IMR-90 (cell line): ENCODE data around the gene VAMP4. TPM values are rescaled to one million over a fixed set of nuclear protein-coding genes. Genes with fewer than 3 reads are reported as not detected.

Source experiments
- ATAC-seq: fragments of 200-7000 bp; cut with Tn5 transposase; 2 replicates; pipeline ENCODE4 v1.9.1; 2020; ENCODE audit warnings: low read depth, mild to moderate bottlenecking, moderate library complexity
- BruUV-seq: library from RNA; stranded (reverse); fragments of 400-500 nt; replicated peaks from 2 replicates; lab custom pipeline; 2021; lab: Mats Ljungman, UMichigan
- CTCF ChIA-PET: fragments of 300-600 bp; formaldehyde crosslinking; extraction: SDS; loops from one replicate; lab custom pipeline; 2021; ENCODE audit warnings: antibody characterized with exemption; lab: Yijun Ruan, JAX
- POLR2A ChIA-PET: fragments of 300-600 bp; sonication (Branson Sonifier 250); formaldehyde crosslinking; loops from one replicate; lab custom pipeline; 2022; ENCODE audit warnings: antibody characterized with exemption; ENCODE audit not compliant: unreplicated experiment; lab: Charles Lee
- DNase-seq: peaks from one replicate; pipeline ENCODE4 v3.0.0; 2013
- H2AFZ ChIP-seq: replicated peaks from 2 replicates; pipeline ENCODE3; 2013; ENCODE audit warnings: low read length, mild to moderate bottlenecking; ENCODE audit not compliant: poor library complexity
- H2AK5ac ChIP-seq: 2 replicates; pipeline ENCODE4 v1.6.1; 2013; ENCODE audit warnings: low read depth, low read length, inconsistent platforms
- H2AK9ac ChIP-seq: replicated peaks from 2 replicates; pipeline ENCODE3; 2013; ENCODE audit warnings: mild to moderate bottlenecking, low read depth, low read length, moderate library complexity; ENCODE audit not compliant: poor library complexity
- H2BK120ac ChIP-seq: 2 replicates; pipeline ENCODE4 v1.6.1; 2013; ENCODE audit warnings: low read depth, low read length, inconsistent platforms
- H2BK15ac ChIP-seq: 3 replicates; pipeline ENCODE4 v1.6.1; 2013; ENCODE audit warnings: low read depth, low read length, inconsistent platforms
- H2BK20ac ChIP-seq: 2 replicates; pipeline ENCODE4 v1.6.1; 2013; ENCODE audit warnings: low read depth, mild to moderate bottlenecking, inconsistent platforms, low read length, moderate library complexity
- H2BK5ac ChIP-seq: 2 replicates; pipeline ENCODE4 v1.6.1; 2013; ENCODE audit warnings: mild to moderate bottlenecking, low read depth, low read length, inconsistent platforms; ENCODE audit not compliant: poor library complexity, severe bottlenecking
- H3K14ac ChIP-seq: replicated peaks from 2 replicates; pipeline ENCODE4 v1.6.1; 2013; ENCODE audit warnings: low read depth, low read length, inconsistent platforms
- H3K18ac ChIP-seq: 2 replicates; pipeline ENCODE4 v1.6.1; 2013; ENCODE audit warnings: low read depth, low read length, control low read depth
- H3K23ac ChIP-seq: 2 replicates; pipeline ENCODE4 v1.6.1; 2013; ENCODE audit warnings: low read depth, low read length, inconsistent platforms
- H3K27ac ChIP-seq: 2 replicates; pipeline ENCODE4 v1.5.1; 2013; ENCODE audit warnings: mild to moderate bottlenecking, control low read depth, low read length; ENCODE audit not compliant: insufficient read depth
- H3K27me3 ChIP-seq: 2 replicates; pipeline ENCODE4 v1.6.1; 2013; ENCODE audit warnings: low read length; ENCODE audit not compliant: control insufficient read depth, insufficient read depth
- H3K36me3 ChIP-seq: 2 replicates; pipeline ENCODE4 v1.6.1; 2013; ENCODE audit warnings: low read length, mixed read lengths; ENCODE audit not compliant: control insufficient read depth, insufficient read depth
- H3K4ac ChIP-seq: 2 replicates; pipeline ENCODE4 v1.6.1; 2013; ENCODE audit warnings: low read depth, low read length, inconsistent platforms
- H3K4me1 ChIP-seq: 2 replicates; pipeline ENCODE4 v1.6.1; 2013; ENCODE audit warnings: low read length, mixed read lengths; ENCODE audit not compliant: control insufficient read depth, insufficient read depth
- H3K4me2 ChIP-seq: 2 replicates; pipeline ENCODE4 v1.6.1; 2013; ENCODE audit warnings: low read depth, mild to moderate bottlenecking, control low read depth, low read length, moderate library complexity
- H3K4me3 ChIP-seq: 2 replicates; pipeline ENCODE4 v1.5.1; 2013; ENCODE audit warnings: low read depth, mild to moderate bottlenecking, control low read depth, low read length, moderate library complexity; ENCODE audit not compliant: insufficient read depth
- H3K56ac ChIP-seq: 2 replicates; pipeline ENCODE4 v1.6.1; 2013; ENCODE audit warnings: low read length, inconsistent platforms; ENCODE audit not compliant: insufficient read depth; ENCODE audit errors: extremely low read depth
- H3K79me1 ChIP-seq, 2 experiments: 2 replicates each; pipeline ENCODE4 v1.6.1; 2013; ENCODE audit warnings: low read length in 2 of 2, inconsistent platforms in 1 of 2, low read depth in 1 of 2
- H3K9ac ChIP-seq: 2 replicates; pipeline ENCODE4 v1.6.1; 2013; ENCODE audit warnings: low read depth, low read length, control low read depth
- H3K9me1 ChIP-seq: 2 replicates; pipeline ENCODE4 v1.6.1; 2013; ENCODE audit warnings: low read length, inconsistent platforms; ENCODE audit not compliant: insufficient read depth
- H3K9me3 ChIP-seq: 2 replicates; pipeline ENCODE4 v1.6.1; 2013; ENCODE audit warnings: low read length; ENCODE audit not compliant: control insufficient read depth, insufficient read depth
- H4K20me1 ChIP-seq: 2 replicates; pipeline ENCODE4 v1.6.1; 2013; ENCODE audit warnings: low read length, inconsistent platforms; ENCODE audit not compliant: insufficient read depth
- H4K5ac ChIP-seq: 2 replicates; pipeline ENCODE4 v1.6.1; 2013; ENCODE audit warnings: mild to moderate bottlenecking, low read depth, low read length, control low read depth
- H4K8ac ChIP-seq, 2 experiments: 2 replicates each; pipeline ENCODE4 v1.6.1; 2013; ENCODE audit warnings: low read depth in 2 of 2, low read length in 2 of 2, control low read depth in 1 of 2, inconsistent platforms in 1 of 2
- H4K91ac ChIP-seq: 2 replicates; pipeline ENCODE4 v1.6.1; 2013; ENCODE audit warnings: low read depth, low read length, inconsistent platforms; ENCODE audit not compliant: insufficient read depth
- BHLHE40 ChIP-seq: fragments of 150-350 bp; IDR thresholded peaks from 2 replicates; pipeline ENCODE4 v1.6.1; 2016; ENCODE audit warnings: mild to moderate bottlenecking, low read depth, low read length
- CEBPB ChIP-seq: IDR thresholded peaks from 2 replicates; pipeline ENCODE4 v1.6.1; 2012; ENCODE audit warnings: low read depth, low read length, improper control_type of control experiment
- MAFK ChIP-seq: IDR thresholded peaks from 2 replicates; pipeline ENCODE4 v1.6.1; 2012; ENCODE audit warnings: low read depth, low read length, improper control_type of control experiment
- MAZ ChIP-seq: IDR thresholded peaks from 2 replicates; pipeline ENCODE4 v1.6.1; 2012; ENCODE audit warnings: low read depth, mild to moderate bottlenecking, low read length, improper control_type of control experiment, moderate library complexity, borderline replicate concordance
- MXI1 ChIP-seq: IDR thresholded peaks from 2 replicates; pipeline ENCODE4 v1.6.1; 2012; ENCODE audit warnings: low read depth, mild to moderate bottlenecking, low read length, moderate library complexity, borderline replicate concordance
- POLR2A ChIP-seq: IDR thresholded peaks from 2 replicates; pipeline ENCODE4 v1.6.1; 2012; ENCODE audit warnings: mild to moderate bottlenecking, low read depth, low read length
- RFX5 ChIP-seq: IDR thresholded peaks from 2 replicates; pipeline ENCODE4 v1.8.0; 2012; ENCODE audit warnings: low read depth, mild to moderate bottlenecking, low read length, moderate library complexity
- WGBS, 2 experiments: methylation state at CpG; one replicate each; pipeline versions ENCODE4 v1.1.5 to v1.1.7; 2013; ENCODE audit warnings: missing lambda C conversion rate in 2 of 2; ENCODE audit not compliant: insufficient read length in 1 of 2; ENCODE audit errors: extremely low coverage in 2 of 2; 5-methylcytosine and 5-hydroxymethylcytosine counted together
- dilution Hi-C: fragments of 300-500 bp; cut with HindIII; formaldehyde crosslinking; loops from one replicate; pipeline ENCODE4 v1.14.3; 2018; ENCODE audit warnings: low sequenced_read_pairs; ENCODE audit not compliant: unreplicated experiment
- in situ Hi-C: fragments of 300-500 bp; cut with MboI; formaldehyde crosslinking; loops from 3 replicates; pipeline ENCODE4 v1.14.3; 2019; ENCODE audit warnings: low sequenced_read_pairs, inconsistent platforms, mixed read lengths
- intact Hi-C: fragments of 100-400 bp; cut with micrococcal nuclease; formaldehyde crosslinking; loops from 2 replicates; pipeline ENCODE4 v1.10.0; 2022
- polyA plus RNA-seq, 3 experiments: library from polyadenylated mRNA; depleted of rRNA; stranded (reverse); fragments of >200 nt; gene quantifications; 2 replicates each; pipeline ENCODE4 v1.2.3, GENCODE V29; 2012; ENCODE audit warnings: low replicate concordance in 1 of 3
- total RNA-seq: library from RNA; depleted of rRNA; stranded (reverse); fragments of >200 nt; gene quantifications from 2 replicates; pipeline ENCODE4 v1.2.3, GENCODE V29; 2012
- TF ChIP-seq, protein P1 (sequence below): conservative IDR thresholded peaks from 2 replicates; pipeline ENCODE4 v1.5.1; 2012; ENCODE audit warnings: mild to moderate bottlenecking, low read depth, low read length, improper control_type of control experiment

Gene VAMP4
- total and polyA plus RNA-seq, 2 of the 4 experiments (the other 2 are of a cell fraction) = 3.4 to 5.4 TPM

DNA sequence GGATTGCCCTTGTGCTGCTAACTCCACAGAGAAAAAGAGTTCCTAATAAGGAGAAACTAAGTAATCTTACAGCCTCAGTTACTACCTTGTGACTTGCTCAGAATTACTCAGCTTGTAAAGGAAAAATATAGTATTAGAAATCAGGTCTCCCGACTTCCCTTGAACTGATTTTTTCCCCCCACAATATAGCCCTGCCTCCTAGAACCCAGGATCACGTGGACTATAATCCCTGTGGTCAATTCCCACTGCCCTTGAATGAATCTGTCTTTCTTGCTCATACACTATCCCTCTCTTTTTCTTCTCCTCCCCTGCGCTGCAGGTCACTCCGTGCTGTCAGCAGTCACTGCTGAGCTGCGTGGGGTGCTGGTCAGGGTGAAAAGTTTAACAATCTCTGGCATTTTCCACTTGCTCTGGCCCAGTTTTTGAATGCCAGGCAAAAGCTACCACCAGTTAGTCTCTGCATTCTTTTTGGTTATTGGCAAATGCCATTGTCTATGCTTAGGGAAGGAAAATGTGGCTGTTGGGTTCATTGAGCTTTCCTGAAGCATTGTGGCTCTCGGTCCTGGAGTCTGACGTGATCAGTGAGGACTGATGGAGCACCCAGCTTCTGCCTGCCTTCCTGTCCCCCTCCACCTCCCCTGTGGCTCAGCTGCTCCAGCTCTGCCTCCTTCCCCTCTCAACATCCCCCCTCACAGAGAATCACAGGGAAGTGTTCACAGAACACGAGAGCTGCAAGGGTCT, 87.5 kb downstream of the VAMP4 start:
- in situ Hi-C loops = no loop called here
- 0 out of 2 replicates have a peak overlapping the region, but pooled peaks have one; percentile 29 for H3K4me2 ChIP-seq
- no peak overlapping the region for H3K9ac ChIP-seq
- ATAC-seq = peak; percentile 62
- H3K14ac ChIP-seq = no peak overlapping the region
- peak overlapping the region; percentile 16 for H2BK5ac ChIP-seq
- H3K9me3 ChIP-seq = no peaks in the 10 kb centered on the region
- 0 out of 2 replicates have a peak overlapping the region, but pooled peaks have one; percentile 24 for H2AK5ac ChIP-seq
- H4K20me1 ChIP-seq = no peaks in the 10 kb centered on the region
- H3K56ac ChIP-seq = no peak overlapping the region
- H2BK15ac ChIP-seq = 0 out of 3 replicates have a peak overlapping the region, but pooled peaks have one; percentile 2
- peaks cover 7% of the 10 kb centered on the region; the same call in 1 of the 2 replicates for H3K9me1 ChIP-seq
- H4K5ac ChIP-seq = no peak overlapping the region; the same call in 1 of the 2 replicates
- peak; percentile 10 for DNase-seq
- peaks cover 4% of the 10 kb centered on the region for H3K27me3 ChIP-seq
- peak overlapping the region; percentile 83 for H2AFZ ChIP-seq
- ChIA-PET CTCF (interaction anchor here (0.8 to 2.3 kb wide), 6 partner anchors 9 to 331 kb away, joined by 3 to 23 read pairs (median 6); no protein-coding TSS in a partner anchor), POLR2A (interaction anchor here (0.9 kb wide), 1 partner anchor 89 kb away, joined by 11 read pairs; no protein-coding TSS in a partner anchor)
- no peaks in the 10 kb centered on the region for H3K79me1 ChIP-seq
- no TSS peak for BruUV-seq
- H2AK9ac ChIP-seq = peak overlapping the region; percentile 67
- 80% methylated on average over 1 of the region's 8 CpGs; no CpG with 5 or more reads in 1 of the 2 experiments for WGBS, 2 experiments
- H3K36me3 ChIP-seq = no peaks in the 10 kb centered on the region
- H4K91ac ChIP-seq = 0 out of 2 replicates have a peak overlapping the region, but pooled peaks have one; percentile 4
- intact Hi-C loops = no loop called here
- H3K27ac ChIP-seq = peak overlapping the region; percentile 39; the same call in 1 of the 2 replicates
- peak overlapping the region; percentile 16; the same call in 1 of the 2 replicates for H3K23ac ChIP-seq
- H2BK120ac ChIP-seq = peak overlapping the region; percentile 36; the same call in 1 of the 2 replicates
- H3K18ac ChIP-seq = 0 out of 2 replicates have a peak overlapping the region, but pooled peaks have one; percentile 26
- peak overlapping the region in 1 of 2 experiments; percentile 24; a peak in 2 of 4 replicates for H4K8ac ChIP-seq
- dilution Hi-C loops = no loop called here
- H3K4me3 ChIP-seq = no peak overlapping the region
- TF ChIP-seq MXI1 = no peak
- no peak for TF ChIP-seq MAFK
- no peak for TF ChIP-seq POLR2A
- TF ChIP-seq BHLHE40 = no peak
- TF ChIP-seq, protein P1, sequence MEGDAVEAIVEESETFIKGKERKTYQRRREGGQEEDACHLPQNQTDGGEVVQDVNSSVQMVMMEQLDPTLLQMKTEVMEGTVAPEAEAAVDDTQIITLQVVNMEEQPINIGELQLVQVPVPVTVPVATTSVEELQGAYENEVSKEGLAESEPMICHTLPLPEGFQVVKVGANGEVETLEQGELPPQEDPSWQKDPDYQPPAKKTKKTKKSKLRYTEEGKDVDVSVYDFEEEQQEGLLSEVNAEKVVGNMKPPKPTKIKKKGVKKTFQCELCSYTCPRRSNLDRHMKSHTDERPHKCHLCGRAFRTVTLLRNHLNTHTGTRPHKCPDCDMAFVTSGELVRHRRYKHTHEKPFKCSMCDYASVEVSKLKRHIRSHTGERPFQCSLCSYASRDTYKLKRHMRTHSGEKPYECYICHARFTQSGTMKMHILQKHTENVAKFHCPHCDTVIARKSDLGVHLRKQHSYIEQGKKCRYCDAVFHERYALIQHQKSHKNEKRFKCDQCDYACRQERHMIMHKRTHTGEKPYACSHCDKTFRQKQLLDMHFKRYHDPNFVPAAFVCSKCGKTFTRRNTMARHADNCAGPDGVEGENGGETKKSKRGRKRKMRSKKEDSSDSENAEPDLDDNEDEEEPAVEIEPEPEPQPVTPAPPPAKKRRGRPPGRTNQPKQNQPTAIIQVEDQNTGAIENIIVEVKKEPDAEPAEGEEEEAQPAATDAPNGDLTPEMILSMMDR = no peak
- no peak for TF ChIP-seq MAZ
- TF ChIP-seq RFX5 = no peak
- no peak for TF ChIP-seq CEBPB
- H3K4ac ChIP-seq = no peak overlapping the region
- peaks cover 8% of the 10 kb centered on the region for H3K4me1 ChIP-seq
- H2BK20ac ChIP-seq = no peak overlapping the region
